CD4-positive, alpha-beta memory T cell (primary cell): ENCODE results near the gene LRRTM2. TPM values are rescaled to one million over a fixed set of nuclear protein-coding genes. Genes with fewer than 3 reads are reported as not detected.

ENCODE experiments used
- CTCF ChIA-PET: fragments of 350-600 bp; sonication (Branson Sonifier 250); formaldehyde crosslinking; loops from one replicate; lab custom pipeline; 2021; ENCODE audit warnings: inconsistent platforms; ENCODE audit not compliant: partially characterized antibody; lab: Charles Lee
- POLR2A ChIA-PET: fragments of 350-600 bp; sonication (Branson Sonifier 250); formaldehyde crosslinking; loops from one replicate; lab custom pipeline; 2021; ENCODE audit not compliant: partially characterized antibody; lab: Charles Lee
- DNase-seq, 5 donors: peaks; one replicate each; pipeline versions ENCODE4 v3.0.0 to v3.0.0-alpha.2; 2020 to 2022; ENCODE audit warnings: mixed read lengths in 1 of 5
- H3K27ac ChIP-seq: one replicate; pipeline ENCODE4 v1.7.0; 2013; ENCODE audit warnings: low read depth, low read length
- H3K27me3 ChIP-seq: 2 replicates; pipeline ENCODE4 v1.7.0; 2013; ENCODE audit warnings: mild to moderate bottlenecking, low read length, moderate library complexity; ENCODE audit not compliant: insufficient read depth
- H3K36me3 ChIP-seq: 2 replicates; pipeline ENCODE4 v1.7.0; 2013; ENCODE audit warnings: mild to moderate bottlenecking, low read length, moderate library complexity; ENCODE audit not compliant: insufficient read depth
- H3K4me1 ChIP-seq: 2 replicates; pipeline ENCODE4 v1.7.0; 2013; ENCODE audit warnings: mild to moderate bottlenecking, low read length, moderate library complexity; ENCODE audit not compliant: insufficient read depth
- H3K4me3 ChIP-seq, 2 donors: one replicate each; pipeline ENCODE4 v1.7.0; 2013; ENCODE audit warnings: low read length in 2 of 2, mild to moderate bottlenecking in 1 of 2
- H3K9me3 ChIP-seq, 2 donors: one replicate each; pipeline ENCODE4 v1.7.0; 2013; ENCODE audit warnings: low read length in 2 of 2, control low read depth in 1 of 2; ENCODE audit not compliant: control insufficient read depth in 1 of 2
- H3K27ac Mint-ChIP-seq, 7 donors: one replicate each; pipeline ENCODE4 v1.8.0; 2020 to 2021; ENCODE audit warnings: mixed read lengths in 7 of 7, mild to moderate bottlenecking in 6 of 7, inconsistent platforms in 3 of 7, moderate library complexity in 3 of 7
- H3K27me3 Mint-ChIP-seq, 2 donors: one replicate each; pipeline ENCODE4 v1.8.0; 2020 to 2021; ENCODE audit warnings: mixed read lengths in 2 of 2
- H3K36me3 Mint-ChIP-seq, 2 donors: one replicate each; pipeline ENCODE4 v1.8.0; 2020 to 2021; ENCODE audit warnings: mixed read lengths in 2 of 2, inconsistent platforms in 1 of 2, mild to moderate bottlenecking in 1 of 2
- H3K4me1 Mint-ChIP-seq, 4 donors: one replicate each; pipeline ENCODE4 v1.8.0; 2020 to 2021; ENCODE audit warnings: mixed read lengths in 4 of 4, mild to moderate bottlenecking in 1 of 4
- H3K4me3 Mint-ChIP-seq, 8 donors: one replicate each; pipeline ENCODE4 v1.8.0; 2020 to 2021; ENCODE audit warnings: mixed read lengths in 8 of 8, mild to moderate bottlenecking in 7 of 8, moderate library complexity in 6 of 8, inconsistent platforms in 3 of 8
- H3K9me3 Mint-ChIP-seq, 8 donors: one replicate each; pipeline ENCODE4 v1.8.0; 2020 to 2021; ENCODE audit warnings: mixed read lengths in 8 of 8, mild to moderate bottlenecking in 5 of 8, inconsistent platforms in 3 of 8, moderate library complexity in 1 of 8
- intact Hi-C: fragments of 100-400 bp; cut with micrococcal nuclease; formaldehyde crosslinking; loops from one replicate; pipeline ENCODE4 v1.15.1; 2023
- polyA plus RNA-seq, 2 donors: library from polyadenylated mRNA; unstranded; fragments of 300-500 nt; fragmentation: Illumina TruSeq; gene quantifications; one replicate each; pipeline ENCODE4 v1.2.3, GENCODE V29; 2021
- total RNA-seq, 2 experiments: library from RNA; stranded (reverse); gene quantifications; one replicate each; pipeline ENCODE4 v1.2.3, GENCODE V29; 2021

The LRRTM2 gene
- total and polyA plus RNA-seq, 4 experiments from 2014 or later = not detected

DNA sequence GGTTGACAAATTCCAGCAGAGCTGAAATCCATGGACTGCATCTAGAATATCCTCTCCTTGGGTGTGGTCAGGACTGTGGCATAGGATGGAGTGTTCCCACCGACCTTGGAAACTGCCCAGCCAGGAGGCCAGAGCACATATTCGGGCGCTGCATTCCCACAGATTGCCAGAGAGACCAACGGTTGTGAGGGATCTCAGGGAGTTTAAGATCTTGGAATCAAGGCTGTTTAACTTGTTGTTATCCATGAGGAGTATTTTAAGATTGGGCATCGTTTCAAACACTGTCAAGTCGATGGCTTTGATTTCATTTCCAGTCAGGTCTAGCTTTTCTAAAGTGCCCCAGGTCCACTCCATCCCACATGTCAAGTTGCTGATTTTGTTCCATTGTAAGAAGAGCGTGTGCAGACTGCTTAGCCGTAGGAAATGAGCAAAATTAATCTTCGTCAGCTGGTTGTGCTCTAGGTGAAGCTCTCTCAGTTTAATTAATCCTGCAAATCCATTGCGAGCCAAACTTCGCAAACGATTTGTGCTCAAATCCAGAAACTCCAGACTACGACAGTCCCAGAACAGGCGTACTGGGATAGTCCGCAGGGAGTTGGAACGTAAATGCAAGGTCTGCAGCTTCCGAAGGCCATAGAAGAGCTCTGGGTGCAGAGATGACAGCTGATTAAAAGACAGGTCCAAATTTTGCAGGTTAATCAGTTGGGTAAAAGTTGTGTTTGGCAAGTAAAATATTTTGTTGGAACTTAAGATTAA is 1.5 kb downstream of the LRRTM2 start:
- Mint-ChIP-seq H3K27ac (no peak overlapping the region), H3K36me3 (no peaks in the 10 kb centered on the region), H3K9me3 (peaks cover 0 to 1% (median 0%) of the 10 kb centered on the region in 8 donors), H3K27me3 (peaks cover 0 to 1% of the 10 kb centered on the region in 2 donors), H3K4me3 (no peak overlapping the region), H3K4me1 (peaks cover 0 to 14% (median 10%) of the 10 kb centered on the region in 4 donors)
- ChIA-PET POLR2A (no interaction called here), CTCF (no interaction called here)
- no peak overlapping the region for H3K27ac ChIP-seq
- no peaks in the 10 kb centered on the region for H3K36me3 ChIP-seq
- no peak for DNase-seq
- H3K4me3 ChIP-seq = no peak overlapping the region
- no peaks in the 10 kb centered on the region for H3K4me1 ChIP-seq
- intact Hi-C loops = no loop called here
- no peaks in the 10 kb centered on the region for H3K27me3 ChIP-seq
- H3K9me3 ChIP-seq = no peaks in the 10 kb centered on the region

DNA sequence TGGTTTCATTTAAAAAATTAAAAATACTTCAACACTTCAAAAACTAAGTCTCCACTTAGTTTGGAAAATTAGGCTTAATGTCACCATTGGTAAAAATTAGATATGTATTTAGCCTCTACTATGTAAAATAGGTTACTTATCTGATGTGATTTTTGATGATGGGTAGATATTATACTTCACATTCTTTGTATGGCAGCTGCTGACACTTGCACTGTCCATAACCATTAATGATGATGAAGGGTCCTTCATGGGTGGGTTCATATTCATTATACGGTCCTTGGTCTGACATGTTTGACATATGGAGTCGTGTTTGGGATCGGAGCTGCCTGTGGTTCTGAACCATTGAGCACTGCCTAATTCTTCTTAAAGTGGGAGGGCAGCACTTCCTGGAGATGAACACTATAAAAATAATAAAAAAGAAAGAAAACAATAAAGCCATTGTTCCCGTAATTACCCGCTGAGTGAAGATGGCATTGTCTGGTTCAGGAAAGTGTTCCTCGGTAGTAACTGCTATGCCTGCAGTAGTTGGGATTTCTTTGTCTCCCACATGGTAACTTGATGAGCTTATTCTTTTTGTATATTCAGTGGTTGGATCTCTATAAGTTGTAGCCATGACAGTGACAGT is 2.2 kb downstream of the LRRTM2 start:
- no peak overlapping the region for H3K27ac ChIP-seq
- Mint-ChIP-seq H3K4me3 (no peak overlapping the region), H3K27me3 (peaks cover 0 to 1% of the 10 kb centered on the region in 2 donors), H3K9me3 (peaks cover 0 to 1% (median 0%) of the 10 kb centered on the region in 8 donors), H3K27ac (no peak overlapping the region), H3K36me3 (no peaks in the 10 kb centered on the region), H3K4me1 (peaks cover 0 to 14% (median 10%) of the 10 kb centered on the region in 4 donors)
- peaks cover 5% of the 10 kb centered on the region for H3K27me3 ChIP-seq
- DNase-seq = no peak
- intact Hi-C loops = no loop called here
- H3K4me1 ChIP-seq = no peaks in the 10 kb centered on the region
- ChIA-PET CTCF (no interaction called here), POLR2A (no interaction called here)
- H3K36me3 ChIP-seq = no peaks in the 10 kb centered on the region
- no peaks in the 10 kb centered on the region for H3K9me3 ChIP-seq
- H3K4me3 ChIP-seq = no peak overlapping the region

DNA sequence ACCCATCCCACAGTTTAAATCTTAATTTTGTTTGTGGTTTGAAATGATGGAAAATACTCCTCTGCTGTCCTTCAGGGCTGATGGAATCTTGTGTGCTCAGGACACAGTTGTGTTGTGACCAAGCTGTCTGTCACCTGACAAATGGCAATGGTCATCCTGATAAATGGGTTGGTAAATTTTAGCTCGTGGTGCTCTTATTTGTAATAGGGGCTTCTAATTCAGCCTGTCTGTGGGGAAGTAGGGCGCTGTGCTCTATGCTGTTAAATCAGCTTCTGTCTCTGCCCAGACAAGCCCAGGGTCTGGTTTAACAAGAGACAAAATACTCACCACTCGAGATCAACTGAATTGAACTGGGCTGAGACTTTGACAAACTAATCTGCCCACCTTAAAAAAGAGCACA is 4.5 kb downstream of the LRRTM2 start:
- H3K36me3 ChIP-seq = no peaks in the 10 kb centered on the region
- CTCF ChIA-PET = no interaction called here

DNA sequence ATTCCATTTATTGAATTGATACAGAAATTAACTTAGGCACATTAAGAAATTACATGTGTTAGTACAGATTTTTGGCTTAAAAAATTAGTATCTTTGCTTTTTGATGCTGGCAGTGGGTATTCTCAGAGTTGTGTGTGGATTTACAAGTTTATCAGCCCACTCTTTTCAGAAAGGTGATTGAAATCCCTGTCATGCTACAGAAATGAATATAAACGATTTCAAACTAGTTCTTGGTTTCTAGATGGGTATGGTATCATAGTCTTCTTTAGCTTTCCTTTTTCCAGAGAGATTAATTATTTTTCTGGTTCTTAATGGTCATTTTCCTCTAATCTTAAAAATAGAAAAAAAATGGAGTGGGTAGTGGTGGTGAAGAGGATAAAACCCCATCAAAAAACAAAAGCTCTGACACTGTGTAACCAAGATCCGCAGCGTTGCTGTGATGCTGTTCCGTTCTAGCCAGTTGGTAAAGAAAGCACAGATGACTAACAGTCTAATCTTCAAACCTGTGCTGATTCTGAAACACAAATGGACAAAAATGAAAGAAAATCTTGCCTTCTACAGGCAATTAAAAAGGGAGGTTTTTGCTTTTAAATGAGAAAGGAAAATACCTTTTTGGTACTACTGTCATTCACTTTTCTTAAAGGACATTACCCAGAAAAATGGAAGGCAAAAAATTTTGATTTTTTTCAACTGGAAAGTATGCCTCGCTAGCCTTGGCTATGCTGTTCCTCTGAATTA is 5.2 kb downstream of the LRRTM2 start:
- ChIA-PET CTCF (interaction anchor here (1.4 kb wide), 1 partner anchor 44 kb away, joined by 4 read pairs; no protein-coding TSS in a partner anchor), POLR2A (interaction anchor here (1.0 kb wide), 1 partner anchor 22 kb away, joined by 3 read pairs; no protein-coding TSS in a partner anchor)
- Mint-ChIP-seq H3K4me1 (peaks cover 0 to 14% (median 10%) of the 10 kb centered on the region in 4 donors), H3K27ac (no peak overlapping the region), H3K4me3 (peak overlapping the region in 1 of 8 donors; percentile 23), H3K36me3 (peaks cover 2 to 5% of the 10 kb centered on the region in 2 donors), H3K27me3 (peaks cover 0 to 3% of the 10 kb centered on the region in 2 donors), H3K9me3 (peaks cover 0 to 2% (median 0%) of the 10 kb centered on the region in 8 donors)
- no peak for DNase-seq
- H3K36me3 ChIP-seq = no peaks in the 10 kb centered on the region
- no peak overlapping the region for H3K4me3 ChIP-seq
- peaks cover 5% of the 10 kb centered on the region for H3K27me3 ChIP-seq
- intact Hi-C loops = no loop called here
- H3K4me1 ChIP-seq = no peaks in the 10 kb centered on the region
- H3K9me3 ChIP-seq = no peaks in the 10 kb centered on the region
- no peak overlapping the region for H3K27ac ChIP-seq

More for the DNA sequence above, 4.5 kb downstream of the LRRTM2 start:
- H3K9me3 Mint-ChIP-seq = peaks cover 0 to 1% (median 0%) of the 10 kb centered on the region in 8 donors
- POLR2A ChIA-PET = no interaction called here
- H3K4me3 ChIP-seq = no peak overlapping the region
- H3K27me3 ChIP-seq = peaks cover 5% of the 10 kb centered on the region
- no peak overlapping the region for H3K27ac Mint-ChIP-seq
- no peak overlapping the region for H3K27ac ChIP-seq
- no peaks in the 10 kb centered on the region for H3K4me1 ChIP-seq
- no peak for DNase-seq
- no peaks in the 10 kb centered on the region for H3K36me3 Mint-ChIP-seq
- H3K4me3 Mint-ChIP-seq = no peak overlapping the region
- H3K4me1 Mint-ChIP-seq = peaks cover 0 to 14% (median 10%) of the 10 kb centered on the region in 4 donors
- intact Hi-C loops = no loop called here
- H3K9me3 ChIP-seq = no peaks in the 10 kb centered on the region
- peaks cover 0 to 3% of the 10 kb centered on the region in 2 donors for H3K27me3 Mint-ChIP-seq

DNA sequence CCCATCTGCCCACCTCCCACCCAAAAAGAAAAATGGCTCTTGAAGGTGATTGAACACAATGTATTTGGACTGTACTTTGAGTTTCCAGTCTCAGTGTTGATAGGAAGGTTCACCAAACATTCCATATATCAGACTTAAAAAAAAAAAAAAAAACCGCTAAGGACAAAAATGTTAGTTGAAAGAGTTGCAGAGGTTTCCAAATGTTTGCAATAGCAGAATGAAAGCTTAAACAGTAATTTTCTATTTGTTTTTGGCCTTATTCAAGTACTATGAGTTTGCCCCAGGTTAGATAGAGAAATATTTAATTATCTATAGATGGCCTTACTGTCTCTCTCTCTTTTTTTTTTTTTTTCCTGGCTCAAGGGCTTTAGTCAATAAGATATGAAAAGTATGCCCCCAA is 6.1 kb downstream of the LRRTM2 start:
- Mint-ChIP-seq H3K4me3 (no peak overlapping the region), H3K27me3 (peaks cover 0 to 3% of the 10 kb centered on the region in 2 donors), H3K9me3 (peaks cover 0 to 6% (median 3%) of the 10 kb centered on the region in 8 donors), H3K36me3 (peaks cover 2 to 12% of the 10 kb centered on the region in 2 donors), H3K4me1 (peaks cover 0 to 14% (median 10%) of the 10 kb centered on the region in 4 donors), H3K27ac (no peak overlapping the region)
- H3K4me1 ChIP-seq = no peaks in the 10 kb centered on the region
- intact Hi-C loops = no loop called here
- H3K9me3 ChIP-seq = no peaks in the 10 kb centered on the region
- no peak overlapping the region for H3K27ac ChIP-seq
- ChIA-PET CTCF (interaction anchor here (1.4 kb wide), 1 partner anchor 43 kb away, joined by 4 read pairs; no protein-coding TSS in a partner anchor), POLR2A (interaction anchor here (1.0 kb wide), 1 partner anchor 21 kb away, joined by 3 read pairs; no protein-coding TSS in a partner anchor)
- no peak for DNase-seq
- no peak overlapping the region for H3K4me3 ChIP-seq
- H3K27me3 ChIP-seq = peaks cover 5% of the 10 kb centered on the region
- no peaks in the 10 kb centered on the region for H3K36me3 ChIP-seq

DNA sequence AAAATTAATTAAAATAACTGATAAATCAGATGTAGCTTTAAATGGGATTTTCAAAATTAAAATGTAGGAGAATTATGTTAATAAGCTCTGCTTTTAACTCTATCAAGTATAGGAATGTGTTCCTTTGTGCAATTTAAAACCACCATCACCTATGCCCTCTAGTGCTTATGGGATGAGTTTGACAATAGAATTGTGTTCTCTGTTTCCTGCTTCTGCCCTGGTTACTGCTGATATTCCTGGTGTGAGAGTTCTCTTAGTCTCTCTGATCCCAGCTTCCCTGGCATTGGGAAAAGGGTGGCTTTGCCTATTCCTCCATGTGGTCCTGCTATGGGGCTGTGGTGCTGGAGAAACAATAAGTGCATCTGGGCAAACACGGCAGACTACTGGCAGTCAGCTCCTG is 8.1 kb downstream of the LRRTM2 start:
- CTCF ChIA-PET = interaction anchor here (0.7 kb wide), 1 partner anchor 43 kb away, joined by 4 read pairs; no protein-coding TSS in a partner anchor
- H3K4me3 ChIP-seq = no peak overlapping the region
- H3K4me1 ChIP-seq = no peaks in the 10 kb centered on the region
- Mint-ChIP-seq H3K36me3 (peaks cover 6 to 24% of the 10 kb centered on the region in 2 donors), H3K4me3 (no peak overlapping the region), H3K9me3 (peaks cover 0 to 22% (median 17%) of the 10 kb centered on the region in 8 donors), H3K27me3 (peaks cover 0 to 2% of the 10 kb centered on the region in 2 donors), H3K27ac (no peak overlapping the region), H3K4me1 (peaks cover 0 to 14% (median 10%) of the 10 kb centered on the region in 4 donors)
- peaks cover 5% of the 10 kb centered on the region for H3K27me3 ChIP-seq
- intact Hi-C loops = no loop called here
- DNase-seq = no peak
- POLR2A ChIA-PET = no interaction called here
- no peak overlapping the region for H3K27ac ChIP-seq
- H3K36me3 ChIP-seq = no peaks in the 10 kb centered on the region
- no peaks in the 10 kb centered on the region for H3K9me3 ChIP-seq
